GM19324 (cell line): ENCODE results near the gene WDR5.

Source experiments
- ATAC-seq: cut with Tn5 transposase; IDR thresholded peaks from one replicate; pipeline ENCODE4 v1.9.1; 2021; ENCODE audit warnings: mild to moderate bottlenecking, moderate library complexity; ENCODE audit not compliant: unreplicated experiment, low FRiP score

The WDR5 gene

GRCh38 chr9:134131471-134132207 is 4.2 kb upstream of the WDR5 start:
- no peak for ATAC-seq

DNA sequence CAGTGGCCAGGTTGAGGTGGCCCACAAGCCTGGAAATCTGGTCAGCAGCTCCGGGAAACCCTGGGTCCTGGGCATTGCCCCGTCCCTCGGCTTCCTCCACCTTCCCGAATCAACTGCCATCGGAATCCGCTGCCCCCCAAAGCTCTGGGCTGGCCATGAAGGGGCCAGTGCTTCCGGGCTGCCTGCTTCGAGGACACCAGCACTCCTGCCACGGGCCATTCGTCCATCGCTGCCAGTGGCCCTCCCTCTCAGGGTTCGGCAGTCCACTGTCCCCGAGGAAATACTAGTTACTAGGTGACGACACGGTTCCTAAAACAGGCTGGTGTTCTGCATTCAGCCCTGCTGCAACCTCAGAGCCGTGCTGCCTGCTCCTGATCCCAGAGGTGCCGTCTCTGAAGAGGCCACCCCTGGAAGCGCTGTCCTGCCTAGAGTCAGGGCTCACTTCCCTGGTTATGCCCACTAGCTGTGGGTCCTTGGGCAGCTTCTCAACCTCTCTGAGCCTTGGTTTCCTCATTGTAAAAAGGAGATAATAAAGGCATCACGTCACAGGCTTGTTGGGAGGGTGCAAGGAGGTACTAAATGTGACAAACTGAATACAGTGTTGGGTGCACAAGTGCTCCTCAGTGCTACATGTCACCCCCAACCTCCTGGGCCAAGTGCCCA is 3.5 kb upstream of the WDR5 start:
- no peak for ATAC-seq

DNA sequence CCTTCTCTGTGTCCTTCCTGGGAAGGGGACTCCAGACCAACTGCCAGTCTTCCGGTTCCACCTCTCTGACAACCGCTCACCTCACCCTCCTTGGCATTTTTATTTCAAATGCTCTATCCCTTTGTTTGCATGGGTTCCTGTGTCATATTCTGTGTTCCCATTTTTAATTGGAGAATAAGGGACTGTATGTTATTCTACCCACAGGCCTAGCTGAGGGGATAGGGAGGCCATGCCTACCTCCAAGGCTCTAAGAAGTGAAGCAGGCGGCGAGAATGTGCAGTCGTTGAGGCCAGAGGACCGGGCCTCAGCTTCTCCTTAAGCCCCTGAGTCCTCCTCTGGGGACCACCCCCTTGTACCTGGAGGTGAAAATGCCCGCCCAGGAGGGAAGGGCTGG is 936 bp upstream of the WDR5 start:
- no peak for ATAC-seq

- ATAC-seq = peak; percentile 24
Measured at GRCh38 chr9:134136118-134136995, 475 bp downstream of the WDR5 start.

- ATAC-seq = no peak
Measured at GRCh38 chr9:134136996-134137299, 1.1 kb downstream of the WDR5 start.

DNA sequence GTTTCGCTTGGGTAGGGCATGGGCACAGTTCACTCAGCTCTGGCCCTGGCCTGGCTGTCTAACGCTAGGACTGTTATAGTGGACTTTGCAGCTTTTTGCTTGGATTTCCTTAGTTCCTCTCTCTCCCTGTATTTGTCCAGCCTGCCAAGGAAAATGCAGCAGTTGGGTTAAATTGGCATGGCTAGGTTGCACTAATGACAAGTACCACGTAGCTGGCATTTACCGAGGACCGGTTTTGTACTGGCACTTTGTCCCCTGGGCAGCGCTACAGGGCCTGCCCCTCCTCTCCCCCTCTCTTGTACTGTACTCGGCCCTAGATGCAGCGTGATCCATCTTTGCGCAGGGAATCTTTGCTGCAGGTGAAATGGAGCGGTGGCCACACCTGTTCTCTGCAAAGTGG is 2.4 kb downstream of the WDR5 start:
- no peak for ATAC-seq

- ATAC-seq = no peak
Measured at GRCh38 chr9:134139081-134139480, 3.2 kb downstream of the WDR5 start.

- ATAC-seq = no peak
Measured at GRCh38 chr9:134141906-134142305, 6.0 kb downstream of the WDR5 start.

DNA sequence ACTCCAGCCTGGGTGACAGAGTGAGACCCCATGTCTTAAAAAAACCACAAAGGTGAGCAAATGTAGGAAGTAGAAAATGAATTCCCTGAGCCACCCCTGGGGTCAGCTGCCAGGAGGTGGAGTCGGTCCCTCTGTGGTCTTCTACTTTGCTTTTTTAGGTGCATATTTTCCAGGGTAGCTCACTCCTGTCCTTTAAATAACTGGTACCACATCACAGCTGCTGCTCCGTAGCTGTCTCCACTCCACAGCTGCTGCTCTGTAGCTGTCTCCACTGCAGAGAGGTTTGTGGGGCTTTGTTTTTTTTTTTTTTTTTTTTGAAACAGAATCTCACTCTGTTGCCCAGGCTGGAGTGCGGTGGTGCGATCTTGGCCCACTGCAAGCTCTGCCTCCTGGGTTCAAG is 8.9 kb downstream of the WDR5 start:
- ATAC-seq = no peak

DNA sequence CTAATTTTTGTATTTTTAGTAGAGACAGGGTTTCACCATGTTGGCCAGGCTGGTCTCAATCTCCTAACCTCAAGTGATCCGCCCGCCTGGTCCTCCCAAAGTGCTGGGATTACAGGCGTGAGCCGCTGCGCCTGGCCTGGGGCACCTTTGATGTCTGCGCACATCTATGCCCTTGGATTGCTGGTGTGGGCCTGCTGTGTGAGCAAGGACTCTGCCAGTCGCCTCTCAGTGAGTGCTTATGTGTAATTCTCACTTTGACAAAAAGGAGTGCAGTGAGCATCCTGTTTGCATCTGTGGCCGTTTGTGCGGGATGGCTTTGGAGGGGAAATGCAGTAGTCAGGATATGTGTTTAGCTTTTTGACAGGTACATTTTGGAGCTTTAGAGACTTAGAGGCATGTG is 9.4 kb downstream of the WDR5 start:
- no peak for ATAC-seq

DNA sequence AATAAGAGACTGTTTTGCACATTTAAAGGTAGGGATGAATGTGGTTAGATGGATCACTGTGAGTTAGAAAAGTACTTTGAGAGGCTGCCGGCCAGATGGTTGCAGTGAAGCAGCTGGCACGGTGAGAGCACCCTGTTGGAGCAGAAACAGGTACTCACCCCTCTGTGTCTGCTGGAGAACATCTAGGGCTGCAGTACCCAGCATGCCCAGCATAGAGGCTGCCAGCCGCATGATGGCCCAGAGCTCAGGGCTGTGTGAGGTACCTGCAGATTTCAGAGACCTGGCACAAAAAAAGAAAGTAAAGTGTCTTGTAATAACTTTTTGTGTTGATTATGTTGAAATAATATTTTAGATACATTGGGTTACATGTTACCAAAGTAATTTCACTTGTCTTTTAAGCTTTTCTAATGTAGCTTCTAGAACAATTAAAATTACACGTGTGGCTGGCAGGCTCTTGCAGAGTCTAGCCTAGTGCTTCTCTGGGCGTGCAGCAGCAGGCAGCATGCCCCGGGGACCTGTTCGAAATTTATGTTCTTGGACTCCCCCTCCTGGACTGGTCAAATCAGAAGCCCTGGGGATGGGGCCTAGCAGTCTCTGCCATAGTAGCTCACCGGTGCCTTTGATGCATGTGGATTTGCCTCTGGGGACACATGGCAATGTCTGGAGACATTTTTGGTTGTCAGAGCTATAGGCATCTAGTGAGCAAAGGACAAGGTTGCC is 11.1 kb downstream of the WDR5 start:
- ATAC-seq = no peak

- ATAC-seq = no peak
Measured at GRCh38 chr9:134149380-134149779, 13.5 kb downstream of the WDR5 start.

DNA sequence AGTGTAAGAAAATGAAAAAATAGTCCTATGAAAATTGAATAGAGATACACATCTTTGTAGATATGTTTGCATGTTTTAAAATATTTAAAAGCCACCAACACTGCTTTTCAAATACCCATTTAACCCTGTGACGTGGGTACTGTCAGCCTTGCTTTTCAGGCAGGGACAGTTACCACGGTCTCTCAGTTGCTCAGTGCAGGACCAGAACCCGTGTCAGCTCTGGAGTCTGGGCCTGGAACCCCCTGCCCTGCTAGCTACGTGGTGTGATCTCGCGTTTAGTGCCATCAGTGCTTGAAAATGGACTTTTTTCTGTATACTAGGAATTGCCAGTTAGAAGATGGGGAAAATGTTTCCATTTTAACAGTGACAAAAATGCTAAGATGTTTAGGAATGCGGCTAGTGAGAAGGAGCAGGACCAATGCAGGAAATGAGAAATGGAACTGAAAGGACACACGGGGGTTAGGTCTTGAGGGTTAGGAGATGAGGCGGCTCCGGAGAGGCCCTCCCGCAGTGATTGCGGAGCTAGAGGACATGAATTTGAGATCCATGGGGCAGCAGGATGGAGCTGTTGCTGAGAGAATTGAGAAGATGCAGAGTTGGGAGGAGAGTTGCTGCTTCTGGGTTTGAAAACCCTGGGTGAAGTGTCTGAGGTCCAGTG is 14.8 kb downstream of the WDR5 start:
- no peak for ATAC-seq

DNA sequence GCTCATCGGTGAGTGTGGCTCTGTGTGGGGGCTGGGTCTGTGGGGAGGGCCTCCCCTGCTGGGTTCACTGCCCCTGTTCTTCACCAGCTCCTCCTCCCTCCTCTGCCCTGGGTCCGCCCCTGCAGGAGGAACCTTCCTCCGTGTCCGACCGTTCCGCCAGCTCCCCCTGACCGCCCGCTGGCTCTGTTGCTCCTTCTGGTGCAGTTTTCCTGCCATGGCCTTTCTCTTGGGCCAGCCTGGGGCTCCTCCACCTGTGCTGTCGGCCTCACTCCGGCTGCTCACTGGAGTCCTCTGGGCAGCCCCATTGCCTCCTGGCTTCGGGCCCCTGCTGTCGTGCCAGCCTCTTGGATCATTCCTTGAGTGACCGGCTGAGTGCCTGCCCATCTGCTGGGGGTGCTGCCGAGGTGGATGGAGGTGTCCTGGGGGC is 16.2 kb downstream of the WDR5 start:
- ATAC-seq = no peak

GRCh38 chr9:134152488-134152887 is 16.6 kb downstream of the WDR5 start:
- ATAC-seq = no peak

DNA sequence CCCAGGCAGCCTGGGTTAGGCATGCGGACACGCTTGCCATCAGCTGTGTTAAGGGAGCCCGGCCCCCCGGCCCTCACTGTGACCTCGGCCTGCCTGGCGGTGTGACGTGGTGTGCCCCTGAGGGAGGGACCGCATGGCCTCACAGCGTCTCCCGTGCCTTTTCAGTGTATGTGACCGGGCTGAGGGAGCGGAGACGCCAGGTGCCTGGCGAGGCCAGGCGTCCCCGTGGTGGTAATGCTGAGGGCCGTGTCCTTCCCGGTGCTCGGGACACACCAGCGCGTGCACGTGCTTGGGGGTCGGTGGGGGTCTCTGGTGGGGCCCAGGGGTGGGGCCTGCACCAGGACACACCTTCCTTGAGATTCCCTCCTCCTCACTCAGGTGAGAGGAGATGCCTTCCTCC is 17.6 kb downstream of the WDR5 start:
- ATAC-seq = no peak

- ATAC-seq = no peak
Measured at GRCh38 chr9:134154262-134154701, 18.4 kb downstream of the WDR5 start.

GRCh38 chr9:134155812-134156377 is 20.0 kb downstream of the WDR5 start:
- ATAC-seq = no peak

DNA sequence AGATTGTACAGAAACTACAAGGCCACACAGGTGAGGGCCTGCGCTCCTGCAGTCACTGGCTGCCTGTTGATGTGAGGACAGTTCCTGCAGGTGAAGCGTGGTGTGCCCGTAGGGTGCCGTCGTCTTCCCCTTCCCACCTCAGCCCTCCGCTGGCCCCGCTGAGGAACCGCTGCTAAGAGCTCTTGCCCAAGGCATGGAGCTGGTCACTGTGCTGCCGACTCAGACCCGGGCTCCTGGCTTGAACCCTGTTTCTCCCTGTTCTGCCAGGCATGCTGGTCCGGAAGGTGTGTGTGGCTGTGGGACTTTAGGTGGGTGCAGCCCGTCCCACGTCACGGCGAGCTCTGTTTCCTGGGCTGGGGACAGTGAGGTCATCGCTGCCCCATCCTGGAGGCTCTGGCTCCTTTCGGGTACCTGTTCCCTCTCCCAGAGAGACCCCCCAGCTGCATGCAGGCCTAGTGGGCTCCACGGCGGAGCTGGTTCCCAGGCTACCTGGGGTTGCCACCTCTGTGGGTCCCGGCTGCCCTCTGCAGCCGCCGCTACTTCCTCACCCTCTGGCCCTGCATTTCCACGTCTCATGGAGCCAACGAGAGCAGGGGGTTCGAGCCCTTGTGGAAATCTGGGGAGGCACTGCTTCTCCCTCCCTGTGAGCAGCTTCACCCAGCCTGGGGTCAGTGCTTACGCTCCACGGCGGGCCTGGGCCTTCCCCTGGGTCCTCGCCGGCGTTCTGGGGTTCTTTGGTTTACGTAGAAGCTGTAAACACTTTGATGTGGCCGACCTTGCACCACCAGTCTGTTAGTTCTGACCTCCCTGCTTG is 20.9 kb downstream of the WDR5 start:
- ATAC-seq = no peak
